Heart left ventricle (tissue), 13 donors: ENCODE measurements around the gene GRM1.

Experiments
- CTCF ChIP-seq, 12 donors: fragments of 200-600 bp; sonication (generic) in 4 of 12; IDR thresholded peaks; one replicate each; pipeline versions ENCODE4 v1.5.0 to v1.8.0; 2018 to 2022; ENCODE audit warnings: antibody characterized with exemption in 12 of 12, mild to moderate bottlenecking in 5 of 12
- POLR2A ChIP-seq, 2 donors: fragments of 450-650 bp; IDR thresholded peaks; one replicate each; pipeline ENCODE4 v1.6.1; 2017; ENCODE audit warnings: antibody characterized with exemption in 2 of 2, mild to moderate bottlenecking in 2 of 2, moderate library complexity in 2 of 2
- donor health status: ischemic (EF 13 %, LVEDD 7.1; RV severe dilation, severe dysfunction).
- donor health status: DM: no; HTN: yes; CAD: no.
- donor health status: DM: no; HTN: no; CAD: no.
- donor health status: ischemic (EF 25% LVEDD 6.9; RV normal size, moderate dysfunction).
- donor health status: ischemic (EF 25% LVEDD 5.7; RV mildly dilated, moderate dysfunction).
- donor health status: ischemic (EF 35%, LVEDD 5.7; RV mildly dilated, moderate dysfunction).
- donor health status: nonischemic (EF 11% LVEDD 7.7; RV severe dilation, severe dysfunction).
- donor health status: DM: yes; HTN: yes; CAD: no.
- donor health status: PGD.
- donor health status: ischemic (EF 29% LVEDD 5.4; RV normal size, mild dysfunction).
- donor health status: nonischemic (EF 23%, LVEDD 6.1; RV moderate dilation, normal function).

GRCh38 chr6:146189131-146189530, 160.3 kb downstream of the GRM1 start:
- TF ChIP-seq CTCF (IDR thresholded peaks at IDR 0.05), result no peak
- TF ChIP-seq POLR2A (IDR thresholded peaks at IDR 0.05), result no peak
